Suprapubic skin (tissue), 3 donors: ENCODE results near the gene DNAJB5.
"Not testable (repeated sequence)": the region's sequence is repeated elsewhere in the genome, so short reads cannot be mapped to it uniquely, and the experiment has no call there.

Source experiments
- CTCF ChIP-seq, 2 donors: fragments of 200-600 bp in 1 of 2; fragments of 450-650 bp in 1 of 2; sonication (generic) in 1 of 2; IDR thresholded peaks; one replicate each; pipeline ENCODE4 v1.5.1; 2016 to 2019; ENCODE audit warnings: antibody characterized with exemption in 2 of 2, mild to moderate bottlenecking in 1 of 2, moderate library complexity in 1 of 2
- EP300 ChIP-seq: sonication (generic); formaldehyde crosslinking; IDR thresholded peaks from one replicate; pipeline ENCODE4 v1.6.1; 2017; ENCODE audit warnings: antibody characterized with exemption
- POLR2A ChIP-seq, 2 donors: fragments of 450-650 bp; IDR thresholded peaks; one replicate each; pipeline ENCODE4 v1.6.1; 2017; ENCODE audit warnings: antibody characterized with exemption in 2 of 2, mild to moderate bottlenecking in 2 of 2, moderate library complexity in 2 of 2

DNA sequence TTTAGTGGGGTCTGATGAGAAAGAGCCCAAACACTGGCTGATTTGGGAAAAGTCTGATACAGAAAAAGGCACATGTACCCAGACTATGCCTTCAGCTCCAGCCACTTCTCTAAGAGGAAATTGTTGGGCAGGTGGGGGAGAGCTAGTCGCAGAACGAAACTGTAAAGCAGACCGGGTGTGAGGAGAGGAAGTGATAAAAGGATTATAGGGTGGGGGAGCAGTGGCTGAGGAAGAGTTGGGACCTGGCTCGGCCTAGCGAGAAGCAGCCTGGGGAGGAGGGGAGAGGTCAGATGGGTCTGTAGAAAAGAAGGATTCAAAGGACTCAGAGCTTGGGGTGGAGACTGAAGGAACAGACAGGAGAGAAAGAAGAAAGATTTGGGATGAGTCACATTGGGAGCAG, 33.9 kb downstream of the DNAJB5 start:
- not testable (repeated sequence) for TF ChIP-seq CTCF (IDR thresholded peaks at IDR 0.05); POLR2A (IDR thresholded peaks at IDR 0.05); EP300
